HCT116 (cell line): Measurements from ENCODE around the gene AMDHD2. TPM values are rescaled to one million over a fixed set of nuclear protein-coding genes. Genes with fewer than 3 reads are reported as not detected.

ENCODE experiments used
- ATAC-seq: fragments of 200-7000 bp; cut with Tn5 transposase; 2 replicates; pipeline ENCODE4 v1.9.1; 2020; ENCODE audit warnings: mild to moderate bottlenecking, moderate library complexity
- BruUV-seq: library from RNA; stranded (reverse); fragments of 400-500 nt; replicated peaks from 2 replicates; lab custom pipeline; 2021; lab: Mats Ljungman, UMichigan
- CTCF ChIA-PET: fragments of 300-600 bp; sonication (Branson Sonifier 250); formaldehyde crosslinking; loops from one replicate; lab custom pipeline; 2021; ENCODE audit warnings: antibody characterized with exemption; lab: Charles Lee
- POLR2A ChIA-PET: fragments of 300-600, 350-600 bp; sonication (Branson Sonifier 250); formaldehyde crosslinking; loops from one replicate; lab custom pipeline; 2021; ENCODE audit warnings: antibody characterized with exemption; lab: Charles Lee
- RAD21 ChIA-PET, 2 experiments: fragments of 300-600 bp; sonication (Branson Sonifier 250); formaldehyde crosslinking; loops; one replicate each; lab custom pipeline; 2023; ENCODE audit warnings: low total read pairs in 2 of 2; ENCODE audit not compliant: uncharacterized antibody in 2 of 2, unreplicated experiment in 2 of 2, low non-redundant PET in 1 of 2; lab: Charles Lee
- DNase-seq: peaks from one replicate; pipeline ENCODE4 v3.0.0-alpha.2; 2010; ENCODE audit warnings: low read depth, low spot score
- H2AFZ ChIP-seq: fragments of 200-600 bp; shearing (Covaris generic), sonication (generic); 2 replicates; pipeline ENCODE4 v1.6.1; 2017; ENCODE audit warnings: low read depth, mixed run types, mixed read lengths, antibody characterized with exemption, low read length; ENCODE audit not compliant: poor library complexity, severe bottlenecking
- H3K27ac ChIP-seq: 2 replicates; pipeline ENCODE4 v1.5.1; 2012; ENCODE audit warnings: low read depth, low read length
- H3K27me3 ChIP-seq: fragments of 200-600 bp; sonication (generic); 2 replicates; pipeline ENCODE4 v1.6.1; 2016; ENCODE audit warnings: mixed run types, low read length, mixed read lengths; ENCODE audit not compliant: insufficient read depth
- H3K36me3 ChIP-seq, 2 experiments: fragments of 200-500 bp in 1 of 2; fragments of 200-600 bp in 1 of 2; sonication (Bioruptor generic) in 1 of 2; sonication (generic) in 1 of 2; 2 replicates each; pipeline versions ENCODE4 v1.5.1 to v1.6.1; 2014 to 2016; ENCODE audit warnings: low read length in 2 of 2, inconsistent platforms in 1 of 2, mixed read lengths in 1 of 2, mixed run types in 1 of 2; ENCODE audit not compliant: insufficient read depth in 2 of 2, control insufficient read depth in 1 of 2
- H3K4me1 ChIP-seq, 2 experiments: fragments of 200-600 bp in 1 of 2; sonication (generic) in 1 of 2; 2 replicates each; pipeline versions ENCODE4 v1.5.1 to v1.6.1; 2012 to 2017; ENCODE audit warnings: low read length in 2 of 2, inconsistent platforms in 1 of 2, mild to moderate bottlenecking in 1 of 2, mixed read lengths in 1 of 2, mixed run types in 1 of 2, moderate library complexity in 1 of 2; ENCODE audit not compliant: insufficient read depth in 2 of 2, control insufficient read depth in 1 of 2
- H3K4me2 ChIP-seq: fragments of 200-600 bp; sonication (generic); 2 replicates; pipeline ENCODE4 v1.6.1; 2017; ENCODE audit warnings: mixed run types, low read length, mixed read lengths
- H3K4me3 ChIP-seq, 2 experiments: fragments of 200-600 bp in 1 of 2; sonication (generic) in 1 of 2; replicated peaks in 1 of 2; 2 replicates each; pipeline ENCODE4 v1.5.1; 2011 to 2016; ENCODE audit warnings: low read length in 2 of 2, control low read depth in 1 of 2, low read depth in 1 of 2, mild to moderate bottlenecking in 1 of 2, mixed read lengths in 1 of 2, mixed run types in 1 of 2
- H3K79me2 ChIP-seq: fragments of 200-600 bp; sonication (generic); 2 replicates; pipeline ENCODE4 v1.6.1; 2017; ENCODE audit warnings: mild to moderate bottlenecking, mixed run types, low read length, moderate library complexity, mixed read lengths; ENCODE audit not compliant: insufficient read depth
- H3K9ac ChIP-seq: fragments of 200-600 bp; sonication (generic); 2 replicates; pipeline ENCODE4 v1.6.1; 2016; ENCODE audit warnings: low read length, mixed read lengths
- H3K9me2 ChIP-seq: fragments of 200-600 bp; sonication (generic), shearing (Covaris generic); 2 replicates; pipeline ENCODE4 v1.6.1; 2017; ENCODE audit warnings: mixed run types, mild to moderate bottlenecking, moderate library complexity; ENCODE audit not compliant: insufficient read depth
- H3K9me3 ChIP-seq, 2 experiments: fragments of 200-500 bp in 1 of 2; fragments of 200-600 bp in 1 of 2; sonication (Bioruptor generic) in 1 of 2; sonication (generic) in 1 of 2; 2 replicates each; pipeline ENCODE4 v1.6.1; 2014 to 2017; ENCODE audit warnings: low read length in 2 of 2, mixed read lengths in 2 of 2, inconsistent platforms in 1 of 2, low read depth in 1 of 2, mild to moderate bottlenecking in 1 of 2, mixed run types in 1 of 2, moderate library complexity in 1 of 2; ENCODE audit not compliant: control insufficient read depth in 1 of 2, insufficient read depth in 1 of 2
- H4K20me1 ChIP-seq: fragments of 200-600 bp; sonication (generic), shearing (Covaris generic); 2 replicates; pipeline ENCODE4 v1.6.1; 2017; ENCODE audit warnings: mixed run types, mild to moderate bottlenecking, moderate library complexity; ENCODE audit not compliant: insufficient read depth
- FOSL1 ChIP-seq: IDR thresholded peaks from 2 replicates; pipeline ENCODE4 v1.6.1; 2012; ENCODE audit warnings: low read depth
- POLR2AphosphoS5 ChIP-seq: IDR thresholded peaks from 2 replicates; pipeline ENCODE4 v1.6.1; 2011; ENCODE audit warnings: mild to moderate bottlenecking, low read depth, low read length, moderate library complexity
- YY1 ChIP-seq: IDR thresholded peaks from 2 replicates; pipeline ENCODE4 v1.6.1; 2011; ENCODE audit warnings: low read length, low read depth, moderate library complexity, mild to moderate bottlenecking; ENCODE audit not compliant: insufficient replicate concordance; ENCODE audit errors: extremely low read depth
- ZNF274 ChIP-seq: fragments of 200-500 bp; sonication (Bioruptor generic); IDR thresholded peaks from 2 replicates; pipeline ENCODE4 v1.6.1; 2014; ENCODE audit warnings: mild to moderate bottlenecking, low read depth, low read length, inconsistent platforms
- intact Hi-C: fragments of 100-400 bp; cut with micrococcal nuclease; formaldehyde crosslinking; loops from 2 replicates; pipeline ENCODE4 v1.10.0; 2022
- total RNA-seq: library from RNA; stranded (reverse); gene quantifications from one replicate; pipeline ENCODE4 v1.2.1, GENCODE V29; 2021; ENCODE audit not compliant: unreplicated experiment
- TF ChIP-seq, protein P1 (sequence below), 3 experiments: fragments of 200-600 bp in 1 of 3; sonication (generic) in 1 of 3; IDR thresholded peaks in 2 of 3; conservative IDR thresholded peaks in 1 of 3; 2 replicates each; pipeline ENCODE4 v1.5.1; 2012 to 2017; ENCODE audit warnings: low read depth in 2 of 3, low read length in 2 of 3, antibody characterized with exemption in 1 of 3, borderline replicate concordance in 1 of 3, control low read depth in 1 of 3, mild to moderate bottlenecking in 1 of 3, mixed read lengths in 1 of 3, mixed run types in 1 of 3, moderate library complexity in 1 of 3; ENCODE audit not compliant: insufficient read depth in 1 of 3

Gene AMDHD2
- total RNA-seq, 1 experiment from 2014 or later: 42.9 TPM

GRCh38 chr16:2523801-2524231, 3.6 kb downstream of the AMDHD2 start:
- intact Hi-C loops: no loop called here
- ChIA-PET POLR2A (no interaction called here), CTCF (no interaction called here), RAD21 (no interaction called here)
- Histone ChIP-seq H3K9ac (no peak overlapping the region), H3K4me2 (no peak overlapping the region), H2AFZ (no peak overlapping the region), H3K4me3 (no peak overlapping the region), H3K27me3 (no peaks in the 10 kb centered on the region), H3K9me2 (no peaks in the 10 kb centered on the region), H3K27ac (no peak overlapping the region), H3K36me3 (peaks cover 12 to 27% of the 10 kb centered on the region in 2 experiments; a peak in 3 of 4 replicates), H3K4me1 (peaks cover 6 to 21% of the 10 kb centered on the region in 2 experiments), H3K79me2 (peaks cover 43% of the 10 kb centered on the region), H4K20me1 (no peaks in the 10 kb centered on the region), H3K9me3 (no peaks in the 10 kb centered on the region)
- ATAC-seq (no peak), DNase-seq (no peak)
- no peak for TF ChIP-seq POLR2AphosphoS5
- TF ChIP-seq, protein P1, sequence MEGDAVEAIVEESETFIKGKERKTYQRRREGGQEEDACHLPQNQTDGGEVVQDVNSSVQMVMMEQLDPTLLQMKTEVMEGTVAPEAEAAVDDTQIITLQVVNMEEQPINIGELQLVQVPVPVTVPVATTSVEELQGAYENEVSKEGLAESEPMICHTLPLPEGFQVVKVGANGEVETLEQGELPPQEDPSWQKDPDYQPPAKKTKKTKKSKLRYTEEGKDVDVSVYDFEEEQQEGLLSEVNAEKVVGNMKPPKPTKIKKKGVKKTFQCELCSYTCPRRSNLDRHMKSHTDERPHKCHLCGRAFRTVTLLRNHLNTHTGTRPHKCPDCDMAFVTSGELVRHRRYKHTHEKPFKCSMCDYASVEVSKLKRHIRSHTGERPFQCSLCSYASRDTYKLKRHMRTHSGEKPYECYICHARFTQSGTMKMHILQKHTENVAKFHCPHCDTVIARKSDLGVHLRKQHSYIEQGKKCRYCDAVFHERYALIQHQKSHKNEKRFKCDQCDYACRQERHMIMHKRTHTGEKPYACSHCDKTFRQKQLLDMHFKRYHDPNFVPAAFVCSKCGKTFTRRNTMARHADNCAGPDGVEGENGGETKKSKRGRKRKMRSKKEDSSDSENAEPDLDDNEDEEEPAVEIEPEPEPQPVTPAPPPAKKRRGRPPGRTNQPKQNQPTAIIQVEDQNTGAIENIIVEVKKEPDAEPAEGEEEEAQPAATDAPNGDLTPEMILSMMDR (IDR thresholded peaks at IDR 0.05 in 2 of 3, conservative IDR thresholded peaks at IDR 0.05 in 1 of 3; ENCODE audit: borderline replicate concordance in 1 of 3, insufficient read depth in 1 of 3, low read depth in 2 of 3, low read length in 2 of 3): no peak
- no TSS peak for BruUV-seq

GRCh38 chr16:2524339-2524938, 4.3 kb downstream of the AMDHD2 start:
- Histone ChIP-seq H4K20me1 (no peaks in the 10 kb centered on the region), H3K27ac (no peak overlapping the region), H3K4me2 (no peak overlapping the region), H3K4me1 (peaks cover 6 to 15% of the 10 kb centered on the region in 2 experiments), H3K79me2 (peaks cover 37% of the 10 kb centered on the region), H2AFZ (no peak overlapping the region), H3K9ac (no peak overlapping the region), H3K27me3 (no peaks in the 10 kb centered on the region), H3K4me3 (no peak overlapping the region), H3K36me3 (peaks cover 12 to 31% of the 10 kb centered on the region in 2 experiments; a peak in 3 of 4 replicates), H3K9me2 (no peaks in the 10 kb centered on the region), H3K9me3 (no peaks in the 10 kb centered on the region)
- ChIA-PET CTCF (no interaction called here), RAD21 (no interaction called here), POLR2A (no interaction called here)
- no peak for DNase-seq
- intact Hi-C loops: no loop called here
- ATAC-seq: no peak
- TF ChIP-seq YY1 (no peak), FOSL1 (no peak), ZNF274 (no peak)
- BruUV-seq: no TSS peak
